Loucy (cell line): ENCODE measurements around the gene HSD17B8.

Experiments
- EZH2phosphoT487 ChIP-seq: fragments of 200-600 bp; IDR thresholded peaks from 2 replicates; pipeline ENCODE4 v1.6.1; 2018; ENCODE audit warnings: antibody characterized with exemption, mild to moderate bottlenecking, moderate library complexity, borderline replicate concordance
- TF ChIP-seq, protein P1 (sequence below): fragments of 200-600 bp; sonication (generic); conservative IDR thresholded peaks from 2 replicates; pipeline ENCODE4 v1.5.1; 2014; ENCODE audit warnings: mild to moderate bottlenecking, antibody characterized with exemption, low read length

DNA sequence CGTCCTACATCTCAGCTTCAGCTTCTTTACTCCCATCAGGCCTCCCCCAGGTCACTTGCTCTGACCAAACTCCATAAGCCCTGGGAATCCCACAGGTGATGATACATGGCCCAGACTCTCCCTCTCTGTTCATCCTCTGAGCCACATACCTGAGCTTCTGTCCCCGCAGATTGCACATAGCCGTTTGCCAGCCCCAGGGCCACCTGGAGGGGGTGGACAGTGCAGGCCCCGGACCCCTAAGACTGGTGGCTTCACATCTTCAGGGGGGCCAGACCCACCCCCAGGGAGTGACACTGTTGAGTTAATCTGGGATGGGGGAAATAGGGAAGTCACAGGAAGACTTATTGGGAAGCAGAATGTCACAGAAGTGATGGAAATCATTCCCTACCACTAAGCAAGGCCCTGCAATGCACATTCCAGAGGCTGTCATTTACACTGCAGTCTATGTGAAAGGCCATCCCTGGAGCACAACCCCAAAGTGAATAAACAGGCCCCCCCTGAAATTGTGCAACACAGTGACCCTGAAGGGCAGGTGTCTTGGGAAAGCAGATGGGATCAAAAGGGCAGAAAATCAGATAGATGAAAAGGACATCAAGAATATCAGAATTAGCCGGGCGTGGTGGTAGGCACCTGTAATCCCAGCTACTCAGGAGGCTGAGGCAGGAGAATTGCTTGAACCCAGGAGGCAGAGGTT, 6.1 kb upstream of the HSD17B8 start:
- TF ChIP-seq, protein P1, sequence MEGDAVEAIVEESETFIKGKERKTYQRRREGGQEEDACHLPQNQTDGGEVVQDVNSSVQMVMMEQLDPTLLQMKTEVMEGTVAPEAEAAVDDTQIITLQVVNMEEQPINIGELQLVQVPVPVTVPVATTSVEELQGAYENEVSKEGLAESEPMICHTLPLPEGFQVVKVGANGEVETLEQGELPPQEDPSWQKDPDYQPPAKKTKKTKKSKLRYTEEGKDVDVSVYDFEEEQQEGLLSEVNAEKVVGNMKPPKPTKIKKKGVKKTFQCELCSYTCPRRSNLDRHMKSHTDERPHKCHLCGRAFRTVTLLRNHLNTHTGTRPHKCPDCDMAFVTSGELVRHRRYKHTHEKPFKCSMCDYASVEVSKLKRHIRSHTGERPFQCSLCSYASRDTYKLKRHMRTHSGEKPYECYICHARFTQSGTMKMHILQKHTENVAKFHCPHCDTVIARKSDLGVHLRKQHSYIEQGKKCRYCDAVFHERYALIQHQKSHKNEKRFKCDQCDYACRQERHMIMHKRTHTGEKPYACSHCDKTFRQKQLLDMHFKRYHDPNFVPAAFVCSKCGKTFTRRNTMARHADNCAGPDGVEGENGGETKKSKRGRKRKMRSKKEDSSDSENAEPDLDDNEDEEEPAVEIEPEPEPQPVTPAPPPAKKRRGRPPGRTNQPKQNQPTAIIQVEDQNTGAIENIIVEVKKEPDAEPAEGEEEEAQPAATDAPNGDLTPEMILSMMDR: no peak
- no peak for TF ChIP-seq EZH2phosphoT487
